ENCODE data around the gene CYP27C1. TPM values are rescaled to one million over a fixed set of nuclear protein-coding genes. Genes with fewer than 3 reads are reported as not detected.

Gene CYP27C1
- total and polyA plus RNA-seq, 2 experiments from 2014 or later = 1.8 to 2.9 TPM

- Histone ChIP-seq H3K4me3 (no peak overlapping the region), H3K9me2 (ENCODE audit: insufficient read depth) (no peaks in the 10 kb centered on the region), H3F3A (replicated peaks; ENCODE audit: low read depth) (no peaks in the 10 kb centered on the region), H3K27me3 (ENCODE audit: insufficient read depth) (no peaks in the 10 kb centered on the region), H4K20me1 (replicated peaks; ENCODE audit: insufficient read depth) (no peaks in the 10 kb centered on the region), H3K36me3 (ENCODE audit: insufficient read depth) (no peaks in the 10 kb centered on the region; the same call in 1 of the 2 replicates), H3K27ac (ENCODE audit: low read depth) (no peak overlapping the region), H3K4me2 (no peak overlapping the region), H3K79me2 (replicated peaks; ENCODE audit: insufficient read depth) (no peaks in the 10 kb centered on the region), H3K4me1 (ENCODE audit: insufficient read depth) (peaks cover 27% of the 10 kb centered on the region), H2AFZ (no peak overlapping the region)
- DNase-seq (ENCODE audit: low spot score) (no peak), ATAC-seq (no peak)
- H3K4me3 Mint-ChIP-seq = no peak overlapping the region
- no peak overlapping the region for H3K27ac Mint-ChIP-seq
- peaks cover 42% of the 10 kb centered on the region for H3K4me1 Mint-ChIP-seq
- peaks cover 19% of the 10 kb centered on the region for H3K36me3 Mint-ChIP-seq (ENCODE audit: low read depth)
- no peak for TF ChIP-seq STAT1 (IDR thresholded peaks at IDR 0.05; ENCODE audit: unreplicated experiment)
- TF ChIP-seq ZNF331 (CRISPR knock-in tag; IDR thresholded peaks at IDR 0.05; ENCODE audit: low read depth) = no peak
- TF ChIP-seq ETS1 (IDR thresholded peaks at IDR 0.05) = no peak
- no peak for TF ChIP-seq NANOG (IDR thresholded peaks at IDR 0.05; ENCODE audit: borderline replicate concordance)
- no peak for TF ChIP-seq EZH2 (IDR thresholded peaks at IDR 0.05; ENCODE audit: low read depth, unreplicated experiment)
- TF ChIP-seq EZH2phosphoT487 (IDR thresholded peaks at IDR 0.05; ENCODE audit: unreplicated experiment) = no peak
- no peak for TF ChIP-seq CTCF (conservative IDR thresholded peaks at IDR 0.05; ENCODE audit: low read depth in 2 of 2)
- TF ChIP-seq ZNF114 (CRISPR knock-in tag; IDR thresholded peaks at IDR 0.05) = no peak
- no peak for TF ChIP-seq REST (IDR thresholded peaks at IDR 0.05; ENCODE audit: unreplicated experiment)
- peaks cover 10% of the 10 kb centered on the region for H3K27me3 Mint-ChIP-seq (ENCODE audit: insufficient read depth, low read depth, poor library complexity)
- H3K9me3 Mint-ChIP-seq = peaks cover 11% of the 10 kb centered on the region
Measured at GRCh38 chr2:127185093-127185492, 35.0 kb downstream of the CYP27C1 start.

- peak overlapping the region; percentile 46; the same call in 1 of the 2 replicates for H3K27ac Mint-ChIP-seq
- peaks cover 17% of the 10 kb centered on the region for H3K9me3 Mint-ChIP-seq
- peaks cover 10% of the 10 kb centered on the region for H3K27me3 Mint-ChIP-seq (ENCODE audit: insufficient read depth, low read depth, poor library complexity)
- TF ChIP-seq ZNF114 (CRISPR knock-in tag; IDR thresholded peaks at IDR 0.05) (no peak), JUNB (IDR thresholded peaks at IDR 0.05; ENCODE audit: unreplicated experiment) (no peak), REST (IDR thresholded peaks at IDR 0.05; ENCODE audit: unreplicated experiment) (no peak), NANOG (IDR thresholded peaks at IDR 0.05; ENCODE audit: borderline replicate concordance) (no peak), STAT1 (IDR thresholded peaks at IDR 0.05; ENCODE audit: unreplicated experiment) (no peak), POLR2AphosphoS5 (IDR thresholded peaks at IDR 0.05; ENCODE audit: low read depth) (no peak), CREB1 (CRISPR knock-in tag; IDR thresholded peaks at IDR 0.05; ENCODE audit: low read depth) (no peak), ZNF331 (CRISPR knock-in tag; IDR thresholded peaks at IDR 0.05; ENCODE audit: low read depth) (no peak)
Measured at GRCh38 chr2:127183771-127184170, 36.3 kb downstream of the CYP27C1 start.

More at GRCh38 chr2:127183771-127184170, 36.3 kb downstream of the CYP27C1 start:
- Histone ChIP-seq H3K36me3 (ENCODE audit: insufficient read depth) (no peaks in the 10 kb centered on the region), H3K9me2 (ENCODE audit: insufficient read depth) (no peaks in the 10 kb centered on the region), H3K4me1 (ENCODE audit: insufficient read depth) (peaks cover 27% of the 10 kb centered on the region), H3K4me2 (no peak overlapping the region), H3K79me2 (replicated peaks; ENCODE audit: insufficient read depth) (no peaks in the 10 kb centered on the region), H4K20me1 (replicated peaks; ENCODE audit: insufficient read depth) (no peaks in the 10 kb centered on the region), H3K27ac (ENCODE audit: low read depth) (no peak overlapping the region), H3K4me3 (no peak overlapping the region), H3K27me3 (ENCODE audit: insufficient read depth) (no peaks in the 10 kb centered on the region), H3F3A (replicated peaks; ENCODE audit: low read depth) (no peaks in the 10 kb centered on the region), H2AFZ (no peak overlapping the region)
- Mint-ChIP-seq H3K36me3 (ENCODE audit: low read depth) (peaks cover 7% of the 10 kb centered on the region), H3K4me1 (peaks cover 37% of the 10 kb centered on the region), H3K4me3 (no peak overlapping the region)
- ATAC-seq (no peak), DNase-seq (ENCODE audit: low spot score) (no peak)

All from GM23338 (cell line).